Thoracic aorta endothelial cell (primary cell): ENCODE data around the gene CYP2C19. TPM values are rescaled to one million over a fixed set of nuclear protein-coding genes. Genes with fewer than 3 reads are reported as not detected.

Source experiments
- total RNA-seq: library from RNA; depleted of rRNA; stranded (reverse); fragments of >200 nt; gene quantifications from 2 replicates; pipeline ENCODE4 v1.2.3, GENCODE V29; 2012

CYP2C19 gene
- total RNA-seq: not detected in 2 replicates

DNA sequence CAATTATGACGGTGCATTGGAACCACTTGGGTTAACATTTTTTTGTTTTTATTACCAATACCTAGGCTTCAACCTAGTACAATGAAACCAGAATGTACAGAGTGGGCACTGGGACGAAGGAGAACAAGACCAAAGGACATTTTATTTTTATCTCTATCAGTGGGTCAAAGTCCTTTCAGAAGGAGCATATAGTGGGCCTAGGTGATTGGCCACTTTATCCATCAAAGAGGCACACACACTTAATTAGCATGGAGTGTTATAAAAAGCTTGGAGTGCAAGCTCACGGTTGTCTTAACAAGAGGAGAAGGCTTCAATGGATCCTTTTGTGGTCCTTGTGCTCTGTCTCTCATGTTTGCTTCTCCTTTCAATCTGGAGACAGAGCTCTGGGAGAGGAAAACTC is at the start of gene CYP2C19:
TSS of gene CYP2C19 (plus strand) at position 289 of the 400 bp plus-strand sequence. CDS start at position 314, 25 bp downstream.

Other genes starting within 250 kb of the CYP2C19 start
- 111 and 145 TPM in 2 replicates for gene HELLS, start 216.9 kb upstream of the CYP2C19 start, total RNA-seq
- not detected in 2 replicates for gene CYP2C18, start 79.0 kb upstream of the CYP2C19 start, total RNA-seq
- gene CYP2C9, start 176.0 kb downstream of the CYP2C19 start, total RNA-seq: not detected in 2 replicates